Upper lobe of left lung (tissue), 4 donors: ENCODE results near the gene SEMA4C.

Experiments used
- CTCF ChIP-seq, 6 experiments: fragments of 450-650 bp in 4 of 6; fragments of 200-600 bp in 2 of 6; sonication (generic) in 2 of 6; IDR thresholded peaks; one replicate each; pipeline ENCODE4 v1.5.1; 2016 to 2019; ENCODE audit warnings: antibody characterized with exemption in 6 of 6
- EP300 ChIP-seq, 4 donors: sonication (generic); formaldehyde crosslinking; IDR thresholded peaks; one replicate each; pipeline ENCODE4 v1.5.1; 2017; ENCODE audit warnings: antibody characterized with exemption in 4 of 4, control low read depth in 2 of 4
- POLR2A ChIP-seq, 4 donors: fragments of 450-650 bp; IDR thresholded peaks; one replicate each; pipeline ENCODE4 v1.5.1; 2016 to 2017; ENCODE audit warnings: antibody characterized with exemption in 4 of 4, mild to moderate bottlenecking in 2 of 4
- POLR2AphosphoS5 ChIP-seq, 2 donors: sonication (generic); formaldehyde crosslinking; IDR thresholded peaks; one replicate each; pipeline ENCODE4 v1.5.1; 2017; ENCODE audit warnings: antibody characterized with exemption in 2 of 2

GRCh38 chr2:96848264-96848663 is 21.6 kb downstream of the SEMA4C start:
- no peak for TF ChIP-seq CTCF (IDR thresholded peaks at IDR 0.05)
- no peak for TF ChIP-seq POLR2A (IDR thresholded peaks at IDR 0.05)
- no peak for TF ChIP-seq EP300 (IDR thresholded peaks at IDR 0.05)
- TF ChIP-seq POLR2AphosphoS5 (IDR thresholded peaks at IDR 0.05), result no peak
